DOHH2 (cell line): Measurements from ENCODE around the gene LBX2.

Source experiments
- H3F3A ChIP-seq: fragments of 200-600 bp; sonication (generic), shearing (Covaris generic); 2 replicates; pipeline ENCODE4 v1.6.0; 2016; ENCODE audit warnings: antibody characterized with exemption, mild to moderate bottlenecking; ENCODE audit not compliant: control insufficient read depth, insufficient read depth
- H3K27ac ChIP-seq: fragments of 200-600 bp; sonication (generic); 2 replicates; pipeline ENCODE4 v1.5.1; 2014; ENCODE audit warnings: low read depth, mild to moderate bottlenecking, low read length, moderate library complexity
- H3K27me3 ChIP-seq: fragments of 200-600 bp; sonication (generic); 2 replicates; pipeline ENCODE4 v1.6.1; 2014; ENCODE audit warnings: mild to moderate bottlenecking, low read length, mixed read lengths; ENCODE audit not compliant: control insufficient read depth
- H3K36me3 ChIP-seq: fragments of 200-600 bp; sonication (generic); 2 replicates; pipeline ENCODE4 v1.6.1; 2014; ENCODE audit warnings: mild to moderate bottlenecking, low read length, moderate library complexity, mixed read lengths; ENCODE audit not compliant: control insufficient read depth
- H3K4me1 ChIP-seq: fragments of 200-600 bp; sonication (generic); 2 replicates; pipeline ENCODE4 v1.6.1; 2014; ENCODE audit warnings: mild to moderate bottlenecking, low read length, mixed read lengths; ENCODE audit not compliant: control insufficient read depth
- H3K4me2 ChIP-seq: fragments of 200-600 bp; sonication (generic); 2 replicates; pipeline ENCODE4 v1.6.0; 2014; ENCODE audit warnings: mild to moderate bottlenecking, low read length, moderate library complexity
- H3K4me3 ChIP-seq: fragments of 200-600 bp; sonication (generic); 2 replicates; pipeline ENCODE4 v1.5.1; 2014; ENCODE audit warnings: mild to moderate bottlenecking, low read length, mixed read lengths
- H3K79me2 ChIP-seq: fragments of 200-600 bp; sonication (generic); 2 replicates; pipeline ENCODE4 v1.6.1; 2014; ENCODE audit warnings: mild to moderate bottlenecking, low read length, mixed read lengths; ENCODE audit not compliant: control insufficient read depth
- H3K9me2 ChIP-seq: fragments of 200-600 bp; sonication (generic); replicated peaks from 2 replicates; pipeline ENCODE4 v1.6.1; 2014; ENCODE audit warnings: mild to moderate bottlenecking, low read length, mixed read lengths; ENCODE audit not compliant: control insufficient read depth
- H3K9me3 ChIP-seq: fragments of 200-600 bp; sonication (generic); 2 replicates; pipeline ENCODE4 v1.6.1; 2014; ENCODE audit warnings: antibody characterized with exemption, low read length, mixed read lengths; ENCODE audit not compliant: control insufficient read depth, insufficient read depth
- H4K20me1 ChIP-seq: fragments of 200-600 bp; sonication (generic); 2 replicates; pipeline ENCODE4 v1.6.0; 2014; ENCODE audit warnings: low read depth, mild to moderate bottlenecking, antibody characterized with exemption, low read length, moderate library complexity; ENCODE audit not compliant: control insufficient read depth, insufficient read depth
- CTCF ChIP-seq: fragments of 200-600 bp; sonication (generic); IDR thresholded peaks from one replicate; pipeline ENCODE4 v1.5.1; 2014; ENCODE audit warnings: antibody characterized with exemption, mild to moderate bottlenecking, low read depth, low read length; ENCODE audit not compliant: poor library complexity, severe bottlenecking
- EZH2phosphoT487 ChIP-seq: fragments of 200-600 bp; sonication (generic); IDR thresholded peaks from 2 replicates; pipeline ENCODE4 v1.6.1; 2017; ENCODE audit warnings: borderline replicate concordance, mild to moderate bottlenecking, antibody characterized with exemption, low read length, moderate library complexity, mixed read lengths

LBX2 gene

GRCh38 chr2:74525717-74526648, 26.6 kb upstream of the LBX2 start, which contains the start of gene DQX1:
TSS of gene DQX1 (minus strand) at chr2:74526231. CDS start at chr2:74525729, 502 bp downstream.
- H3K9me2 ChIP-seq, result no peaks in the 10 kb centered on the region
- H3K9me3 ChIP-seq, result no peaks in the 10 kb centered on the region
- H3K4me1 ChIP-seq, result peaks cover 32% of the 10 kb centered on the region
- no peaks in the 10 kb centered on the region for H3K27me3 ChIP-seq
- H3K4me2 ChIP-seq, result peak within 1 kb of the TSS; percentile 2; the same call in 1 of the 2 replicates
- H3K4me3 ChIP-seq, result no peak within 1 kb of the TSS
- H3K27ac ChIP-seq, result no peak within 1 kb of the TSS; the same call in 1 of the 2 replicates
- H3K79me2 ChIP-seq, result peaks cover 43% of the 10 kb centered on the region
- peaks cover 4% of the 10 kb centered on the region for H3F3A ChIP-seq
- no peaks in the 10 kb centered on the region for H4K20me1 ChIP-seq
- peaks cover 48% of the 10 kb centered on the region for H3K36me3 ChIP-seq
- TF ChIP-seq EZH2phosphoT487, result no peak
- no peak for TF ChIP-seq CTCF

- Histone ChIP-seq H3K36me3 (peaks cover 44% of the 10 kb centered on the region), H3K9me2 (no peaks in the 10 kb centered on the region), H3K4me3 (no peak overlapping the region), H3F3A (peaks cover 4% of the 10 kb centered on the region), H3K4me1 (peaks cover 27% of the 10 kb centered on the region), H3K9me3 (no peaks in the 10 kb centered on the region), H3K27me3 (no peaks in the 10 kb centered on the region), H3K79me2 (peaks cover 34% of the 10 kb centered on the region), H3K4me2 (no peak overlapping the region), H3K27ac (no peak overlapping the region), H4K20me1 (no peaks in the 10 kb centered on the region)
- no peak for TF ChIP-seq EZH2phosphoT487
- no peak for TF ChIP-seq CTCF
These were observed 25.7 kb upstream of the LBX2 start for GRCh38 chr2:74524955-74525716.

- Histone ChIP-seq H3F3A (peaks cover 4% of the 10 kb centered on the region), H3K27me3 (no peaks in the 10 kb centered on the region), H4K20me1 (no peaks in the 10 kb centered on the region), H3K4me1 (peaks cover 27% of the 10 kb centered on the region), H3K79me2 (peaks cover 23% of the 10 kb centered on the region), H3K27ac (no peak overlapping the region), H3K9me3 (no peaks in the 10 kb centered on the region), H3K9me2 (no peaks in the 10 kb centered on the region), H3K4me3 (no peak overlapping the region), H3K4me2 (no peak overlapping the region), H3K36me3 (peaks cover 40% of the 10 kb centered on the region)
- TF ChIP-seq EZH2phosphoT487, result no peak
- TF ChIP-seq CTCF, result no peak
These were observed 24.6 kb upstream of the LBX2 start for GRCh38 chr2:74524005-74524404.
